A549 (cell line): ENCODE measurements around the gene MACC1. TPM values are rescaled to one million over a fixed set of nuclear protein-coding genes. Genes with fewer than 3 reads are reported as not detected.

Experiments
- ATAC-seq, 2 experiments: fragments of 200-7000 bp in 1 of 2; fragments of >200 bp in 1 of 2; cut with Nextera tagmentation in 1 of 2; cut with Tn5 transposase in 1 of 2; 3 replicates each; pipeline versions ENCODE4 v1.8.0 to v1.9.1; 2018 to 2020; ENCODE audit warnings: mild to moderate bottlenecking in 1 of 2, moderate library complexity in 1 of 2
- CTCF ChIA-PET: fragments of 300-600 bp; sonication (Branson Sonifier 250); formaldehyde crosslinking; extraction: SDS; loops from one replicate; lab custom pipeline; 2021; ENCODE audit warnings: antibody characterized with exemption, inconsistent platforms; lab: Yijun Ruan, JAX
- POLR2A ChIA-PET: fragments of 350-600 bp; formaldehyde crosslinking; extraction: SDS; loops from one replicate; lab custom pipeline; 2021; ENCODE audit warnings: antibody characterized with exemption, inconsistent platforms; lab: Yijun Ruan, JAX
- DNase-seq, 2 experiments: peaks; one replicate each; pipeline versions ENCODE4 v3.0.0 to v3.0.0-alpha.2; 2011 to 2016; ENCODE audit warnings: low read depth in 1 of 2, low spot score in 1 of 2
- FAIRE-seq: peaks from 2 replicates; lab custom pipeline; 2011; peaks lifted over from hg19 to GRCh38; lab: Jason Lieb, UNC
- H3K27ac ChIP-seq, 2 experiments: fragments of >200 bp; sonication (Bioruptor Twin); formaldehyde crosslinking; 3 replicates each; pipeline ENCODE4 v1.5.1; 2016 to 2017
- H3K4me1 ChIP-seq: fragments of >200 bp; sonication (Bioruptor Twin); formaldehyde crosslinking; 3 replicates; pipeline ENCODE4 v1.6.1; 2016
- H3K4me2 ChIP-seq: fragments of >200 bp; sonication (Bioruptor Twin); formaldehyde crosslinking; 3 replicates; pipeline ENCODE4 v1.6.1; 2016
- H3K4me3 ChIP-seq: fragments of >200 bp; sonication (Bioruptor Twin); formaldehyde crosslinking; 3 replicates; pipeline ENCODE4 v1.5.1; 2016
- H3K9me3 ChIP-seq: fragments of >200 bp; sonication (Bioruptor Twin); formaldehyde crosslinking; 3 replicates; pipeline ENCODE4 v1.6.1; 2016
- ATOH8 ChIP-seq: fragments of 250-450 bp; sonication (Bioruptor Pico); IDR thresholded peaks from 2 replicates; pipeline ENCODE4 v1.5.0; 2020; ENCODE audit warnings: low read depth, mild to moderate bottlenecking, moderate library complexity
- BHLHE40 ChIP-seq: IDR thresholded peaks from 2 replicates; pipeline ENCODE4 v1.6.1; 2012; ENCODE audit warnings: low read depth, low read length, inconsistent platforms
- CHD4 ChIP-seq: fragments of 200-600 bp; sonication (generic); IDR thresholded peaks from 2 replicates; pipeline ENCODE4 v1.6.1; 2016; ENCODE audit warnings: antibody characterized with exemption, mild to moderate bottlenecking, borderline replicate concordance
- EHF ChIP-seq: fragments of 250-450 bp; sonication (Bioruptor Pico); IDR thresholded peaks from 2 replicates; pipeline ENCODE4 v1.5.0; 2020; ENCODE audit warnings: mild to moderate bottlenecking
- ESRRA ChIP-seq: fragments of 150-350 bp; IDR thresholded peaks from 2 replicates; pipeline ENCODE4 v1.6.1; 2014; ENCODE audit warnings: mild to moderate bottlenecking, low read length, borderline replicate concordance
- GATA3 ChIP-seq: IDR thresholded peaks from 2 replicates; pipeline ENCODE4 v1.6.1; 2012; ENCODE audit warnings: borderline replicate concordance
- HMGXB4 ChIP-seq: fragments of 250-450 bp; sonication (Bioruptor Pico); IDR thresholded peaks from 2 replicates; pipeline ENCODE4 v1.5.0; 2021; ENCODE audit warnings: mild to moderate bottlenecking, moderate library complexity, borderline replicate concordance
- HOXA7 ChIP-seq: fragments of 250-450 bp; sonication (Bioruptor Pico); IDR thresholded peaks from 2 replicates; pipeline ENCODE4 v1.5.0; 2020; ENCODE audit warnings: mild to moderate bottlenecking, moderate library complexity
- KDM1A ChIP-seq: fragments of 200-600 bp; sonication (generic); IDR thresholded peaks from 2 replicates; pipeline ENCODE4 v1.6.1; 2016; ENCODE audit warnings: low read depth, mild to moderate bottlenecking
- MAX ChIP-seq: IDR thresholded peaks from 2 replicates; pipeline ENCODE4 v1.6.1; 2012
- PBX3 ChIP-seq: IDR thresholded peaks from 2 replicates; pipeline ENCODE4 v1.6.1; 2012
- PHF8 ChIP-seq: fragments of 200-600 bp; sonication (generic); IDR thresholded peaks from 2 replicates; pipeline ENCODE4 v1.6.1; 2016; ENCODE audit warnings: low read depth, mild to moderate bottlenecking, antibody characterized with exemption, moderate library complexity, borderline replicate concordance
- POLR2A ChIP-seq: IDR thresholded peaks from 2 replicates; pipeline ENCODE4 v1.6.1; 2012; ENCODE audit warnings: mild to moderate bottlenecking, low read length
- RARB ChIP-seq: fragments of 250-450 bp; sonication (Bioruptor Pico); IDR thresholded peaks from 2 replicates; pipeline ENCODE4 v1.8.0; 2021; ENCODE audit warnings: mild to moderate bottlenecking, moderate library complexity
- WGBS: methylation state at CpG from one replicate; pipeline ENCODE4 v1.1.6; 2017; ENCODE audit errors: missing lambda C conversion rate; 5-methylcytosine and 5-hydroxymethylcytosine counted together
- polyA plus RNA-seq, 4 experiments: library from polyadenylated mRNA; depleted of rRNA in 3 of 4; stranded (reverse); fragments of >200 nt; fragmentation: RNase III in 1 of 4; extraction: RNeasy Plus Mini Kit Qiagen cat#74134 plus additional on column Dnase treatment in 1 of 4; gene quantifications; 2 replicates in 3 of 4; 3 replicates in 1 of 4; pipeline ENCODE4 v1.2.3, GENCODE V29; 2011 to 2017
- TF ChIP-seq, protein P1 (sequence below): fragments of >200 bp; sonication (Bioruptor Twin); formaldehyde crosslinking; IDR thresholded peaks from 2 replicates; pipeline ENCODE4 v1.6.1; 2016

MACC1 gene
- polyA plus RNA-seq, 2 of the 4 experiments (the other 2 are of a cell fraction) = 0.01 TPM; not detected in 1

- DNase-seq (no peak), ATAC-seq (no peak), FAIRE-seq (no peak)
- WGBS = 100% methylated on average over 1 of the region's 1 CpG
- H3K4me1 ChIP-seq = no peaks in the 10 kb centered on the region
- CTCF ChIA-PET = interaction anchor here (1.0 kb wide), 1 partner anchor 16 kb away, joined by 4 read pairs; no protein-coding TSS in a partner anchor
- no peaks in the 10 kb centered on the region for H3K9me3 ChIP-seq
- TF ChIP-seq ESRRA (no peak), BHLHE40 (no peak), EHF (CRISPR knock-in tag) (no peak)
- H3K27ac ChIP-seq = no peak overlapping the region
- H3K4me3 ChIP-seq = no peak overlapping the region
- POLR2A ChIA-PET = no interaction called here
- no peak overlapping the region for H3K4me2 ChIP-seq
Observed at GRCh38 chr7:20095862-20096261, 121.3 kb downstream of the MACC1 start.

DNA sequence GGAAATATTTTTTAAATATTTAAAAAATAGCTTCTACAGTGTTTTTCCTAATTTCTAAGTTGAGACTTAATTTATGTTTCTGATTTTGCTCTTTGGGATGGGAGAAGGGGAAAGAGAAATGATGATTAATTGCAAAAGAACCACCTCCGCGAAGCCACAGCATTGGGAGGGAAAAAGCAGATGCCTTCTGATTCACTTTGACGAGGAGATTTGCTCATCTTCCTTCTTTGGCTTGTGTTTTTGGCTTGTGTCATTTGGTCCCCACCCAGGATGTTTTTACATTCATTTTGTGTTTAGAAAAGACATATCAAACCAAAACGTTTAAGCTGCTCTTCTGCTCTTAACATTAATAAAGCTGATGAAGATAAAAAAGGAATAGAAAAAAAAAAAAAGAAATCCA, 121.7 kb downstream of the MACC1 start:
- Histone ChIP-seq H3K4me3 (no peak overlapping the region), H3K27ac (no peak overlapping the region), H3K4me2 (no peak overlapping the region), H3K9me3 (no peaks in the 10 kb centered on the region), H3K4me1 (no peaks in the 10 kb centered on the region)
- no peak for TF ChIP-seq GATA3
- TF ChIP-seq PHF8 = no peak
- TF ChIP-seq PBX3 = no peak
- no peak for TF ChIP-seq HMGXB4
- TF ChIP-seq POLR2A = no peak
- no peak for TF ChIP-seq RARB (CRISPR knock-in tag)
- TF ChIP-seq HOXA7 (CRISPR knock-in tag) = no peak
- no peak for TF ChIP-seq MAX
- TF ChIP-seq, protein P1, sequence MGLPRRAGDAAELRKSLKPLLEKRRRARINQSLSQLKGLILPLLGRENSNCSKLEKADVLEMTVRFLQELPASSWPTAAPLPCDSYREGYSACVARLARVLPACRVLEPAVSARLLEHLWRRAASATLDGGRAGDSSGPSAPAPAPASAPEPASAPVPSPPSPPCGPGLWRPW = no peak
- no peak for TF ChIP-seq ESRRA
- TF ChIP-seq KDM1A = no peak
- 66% methylated on average over 4 of the region's 4 CpGs for WGBS
- ChIA-PET POLR2A (no interaction called here), CTCF (interaction anchor here (1.0 kb wide), 1 partner anchor 16 kb away, joined by 4 read pairs; no protein-coding TSS in a partner anchor)
- ATAC-seq (no peak), DNase-seq (no peak), FAIRE-seq (no peak)

GRCh38 chr7:20089431-20089830, 127.8 kb downstream of the MACC1 start:
- Histone ChIP-seq H3K27ac (no peak overlapping the region), H3K4me1 (no peaks in the 10 kb centered on the region), H3K4me3 (no peak overlapping the region), H3K9me3 (no peaks in the 10 kb centered on the region), H3K4me2 (no peak overlapping the region)
- no peak for ATAC-seq
- no peak for DNase-seq
- ChIA-PET CTCF (no interaction called here), POLR2A (no interaction called here)
- 52% methylated on average over 6 of the region's 6 CpGs for WGBS
- FAIRE-seq = no peak
- no peak for TF ChIP-seq ATOH8 (CRISPR knock-in tag)
- no peak for TF ChIP-seq KDM1A
- no peak for TF ChIP-seq CHD4
- TF ChIP-seq HMGXB4 = no peak
